Measurements from ENCODE around the gene TEKT5.

GRCh38 chr16:10656618-10657017 lies 38.1 kb downstream of the TEKT5 start:
- TF ChIP-seq CTCF (IDR thresholded peaks at IDR 0.05) (no peak), POLR2A (IDR thresholded peaks at IDR 0.05) (no peak)

Data from lower leg skin (tissue), 3 donors.